Astrocyte of the spinal cord (primary cell): ENCODE measurements around the gene SPOCK1.
"Not testable (repeated sequence)": the region's sequence is repeated elsewhere in the genome, so short reads cannot be mapped to it uniquely, and the experiment has no call there.

Source experiments
- DNase-seq: peaks from one replicate; pipeline ENCODE4 v3.0.0; 2011; ENCODE audit warnings: low read depth, low spot score
- H3K4me3 ChIP-seq: 2 replicates; pipeline ENCODE4 v1.5.1; 2011; ENCODE audit warnings: low read depth, mild to moderate bottlenecking, low read length, moderate library complexity
- CTCF ChIP-seq: IDR thresholded peaks from 2 replicates; pipeline ENCODE4 v1.5.1; 2012; ENCODE audit warnings: low read depth, mild to moderate bottlenecking, low read length, inconsistent platforms
- in situ Hi-C: cut with HindIII; loops from 2 replicates; pipeline ENCODE4 v1.10.0; 2017; ENCODE audit warnings: low sequenced_read_pairs

The SPOCK1 gene

GRCh38 chr5:137392261-137392660 lies 106.9 kb downstream of the SPOCK1 start:
- DNase-seq = no peak
- in situ Hi-C loops = no loop called here
- no peak for TF ChIP-seq CTCF
- no peak overlapping the region for H3K4me3 ChIP-seq

- in situ Hi-C loops, DNase-seq, H3K4me3 ChIP-seq: not testable (repeated sequence)
Measured at GRCh38 chr5:137391044-137391443, 108.1 kb downstream of the SPOCK1 start.

- no peak overlapping the region for H3K4me3 ChIP-seq
- no peak for DNase-seq
- in situ Hi-C loops = no loop called here
- no peak for TF ChIP-seq CTCF
Measured at GRCh38 chr5:137389042-137389441, 110.1 kb downstream of the SPOCK1 start.

- H3K4me3 ChIP-seq = no peak overlapping the region
- DNase-seq = no peak
- in situ Hi-C loops = no loop called here
- no peak for TF ChIP-seq CTCF
Measured at GRCh38 chr5:137385064-137385463, 114.1 kb downstream of the SPOCK1 start.

GRCh38 chr5:137383909-137384308 lies 115.2 kb downstream of the SPOCK1 start:
- TF ChIP-seq CTCF = no peak
- no peak for DNase-seq
- H3K4me3 ChIP-seq = no peak overlapping the region
- in situ Hi-C loops = no loop called here

GRCh38 chr5:137381555-137381954 lies 117.6 kb downstream of the SPOCK1 start:
- DNase-seq = no peak
- in situ Hi-C loops = no loop called here
- no peak overlapping the region for H3K4me3 ChIP-seq
- no peak for TF ChIP-seq CTCF

- DNase-seq = no peak
- H3K4me3 ChIP-seq = no peak overlapping the region
- in situ Hi-C loops = no loop called here
- TF ChIP-seq CTCF = no peak
Measured at GRCh38 chr5:137379555-137380286, 119.4 kb downstream of the SPOCK1 start.
